Right forelimb (tissue), 1 donor: ENCODE measurements around the gene SS18L1.

Source experiments
- DNase-seq: peaks from one replicate; pipeline ENCODE4 v3.0.0-alpha.2; 2018

SS18L1 gene

DNA sequence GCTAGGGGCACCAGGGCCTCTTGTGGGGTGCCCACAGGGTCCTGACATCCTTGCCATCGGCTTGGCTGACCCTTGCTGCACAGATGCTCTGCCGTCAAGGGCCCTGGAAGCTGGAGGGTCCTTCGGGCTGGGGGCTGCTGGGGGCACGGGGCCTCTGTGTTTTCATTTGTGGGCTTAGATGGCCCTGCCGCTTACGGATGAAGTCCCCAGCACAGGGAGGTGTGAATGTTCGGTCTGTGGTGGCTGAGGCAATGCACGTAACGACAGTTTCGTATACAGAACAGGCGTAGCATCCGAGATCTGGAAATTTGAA, 14.5 kb downstream of the SS18L1 start:
- DNase-seq = no peak

DNA sequence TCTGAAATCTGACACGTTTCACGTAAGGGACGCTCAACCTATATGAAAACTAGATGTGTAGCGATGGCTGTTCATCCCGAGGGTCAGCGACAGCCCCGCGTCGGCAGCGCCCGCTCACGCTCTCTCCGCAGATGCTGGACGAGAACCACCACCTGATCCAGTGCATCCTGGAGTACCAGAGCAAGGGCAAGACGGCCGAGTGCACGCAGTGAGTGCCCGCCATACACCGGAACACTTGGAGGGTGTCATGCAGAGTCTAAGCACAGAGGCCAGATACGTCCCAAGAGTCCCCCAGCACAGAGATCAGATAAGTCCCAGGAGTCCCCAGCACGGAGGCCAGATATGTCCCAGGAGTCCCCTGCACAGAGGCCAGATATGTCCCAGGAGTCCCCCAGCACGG, 15.0 kb downstream of the SS18L1 start:
- no peak for DNase-seq

DNA sequence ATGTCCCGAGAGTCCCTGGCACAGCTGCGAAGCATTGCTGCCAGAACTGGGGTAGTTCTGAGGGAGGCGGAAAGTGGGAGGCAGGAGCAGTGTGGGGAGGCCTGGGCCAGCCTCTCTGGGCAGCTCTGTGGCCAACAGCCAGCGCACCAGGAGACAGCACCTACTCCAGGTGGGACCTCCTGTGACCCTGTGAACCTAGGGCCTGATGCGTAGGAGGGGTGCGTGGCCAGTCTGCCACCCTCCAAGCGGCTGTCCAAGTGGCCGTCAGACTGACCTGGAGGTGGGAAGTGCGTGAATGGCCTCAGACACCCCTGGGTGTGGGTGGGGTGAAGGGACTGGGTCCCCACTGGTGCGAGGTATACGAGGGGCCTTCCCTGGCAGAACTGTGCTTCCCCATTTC, 15.5 kb downstream of the SS18L1 start:
- no peak for DNase-seq

DNA sequence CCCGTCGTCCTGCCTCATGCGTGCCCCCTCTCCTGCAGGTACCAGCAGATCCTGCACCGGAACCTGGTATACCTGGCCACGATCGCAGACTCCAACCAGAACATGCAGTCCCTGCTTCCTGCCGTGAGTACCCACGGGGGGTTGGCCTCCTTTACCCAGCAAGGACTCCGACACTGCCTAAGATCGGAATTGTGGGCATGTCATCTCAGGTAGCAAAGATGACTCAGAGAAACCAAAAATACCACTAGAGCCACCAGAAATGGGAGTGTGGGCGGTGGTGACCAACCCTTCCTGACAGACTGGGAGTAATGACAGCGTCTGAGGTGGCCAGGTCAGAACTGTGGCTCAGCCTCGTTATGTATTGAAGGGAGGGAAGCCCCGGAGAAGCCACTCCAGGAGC, 16.3 kb downstream of the SS18L1 start:
- no peak for DNase-seq

DNA sequence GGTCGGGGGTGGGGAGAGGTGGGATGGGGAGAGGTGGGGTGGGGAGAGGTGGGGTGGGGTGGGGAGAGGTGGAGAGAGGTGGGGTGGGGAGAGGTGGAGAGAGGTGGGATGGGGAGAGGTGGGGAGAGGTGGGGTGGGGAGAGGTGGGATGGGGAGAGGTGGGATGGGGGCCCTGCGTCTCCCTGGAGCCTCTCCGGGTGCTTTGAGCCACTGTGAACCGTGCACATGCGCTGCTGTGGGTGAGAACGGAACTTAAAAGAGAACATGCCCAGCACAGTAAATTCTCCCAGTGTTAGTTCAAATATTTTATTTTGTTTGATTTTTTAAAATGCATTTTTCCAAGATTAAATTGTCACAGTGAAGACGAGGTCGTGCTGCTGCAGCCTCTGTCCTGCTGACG, 16.7 kb downstream of the SS18L1 start:
- no peak for DNase-seq

DNA sequence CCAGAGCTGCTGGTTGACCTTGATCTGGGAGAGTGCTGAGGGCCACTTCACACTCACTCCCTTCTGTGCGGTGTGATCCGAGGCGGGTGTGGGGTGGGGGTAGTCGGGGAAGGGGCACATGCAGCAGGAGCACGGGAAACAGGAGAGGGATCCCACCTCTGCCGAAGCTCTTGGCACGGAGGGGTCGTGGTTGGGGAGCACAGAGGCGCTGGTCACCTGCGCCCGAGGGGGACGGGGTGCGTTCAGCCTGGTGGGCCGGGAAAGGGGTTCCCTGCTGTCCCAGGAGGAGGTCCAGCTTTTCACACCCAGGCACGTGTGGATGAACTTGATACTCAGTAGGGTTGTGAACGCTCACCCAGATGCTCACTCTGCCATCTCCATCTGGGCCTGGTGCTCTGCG, 17.3 kb downstream of the SS18L1 start:
- no peak for DNase-seq

DNA sequence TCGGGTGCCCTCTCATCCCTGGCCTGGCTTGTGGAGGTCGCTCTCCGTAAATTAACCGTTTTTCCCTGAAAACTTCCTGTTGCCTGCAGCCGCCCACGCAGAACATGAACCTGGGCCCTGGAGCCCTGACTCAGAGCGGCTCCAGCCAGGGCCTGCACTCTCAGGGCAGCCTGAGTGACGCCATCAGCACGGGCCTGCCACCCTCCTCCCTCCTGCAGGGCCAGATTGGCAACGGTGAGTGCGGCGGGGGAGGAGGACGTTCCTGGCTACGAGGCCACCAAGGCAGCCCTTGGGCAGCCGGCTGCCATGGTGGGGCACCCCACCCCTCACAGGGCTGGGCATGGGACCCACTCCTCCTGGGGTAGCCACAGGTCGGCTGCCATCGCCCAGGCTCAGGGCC, 17.8 kb downstream of the SS18L1 start:
- DNase-seq = no peak

DNA sequence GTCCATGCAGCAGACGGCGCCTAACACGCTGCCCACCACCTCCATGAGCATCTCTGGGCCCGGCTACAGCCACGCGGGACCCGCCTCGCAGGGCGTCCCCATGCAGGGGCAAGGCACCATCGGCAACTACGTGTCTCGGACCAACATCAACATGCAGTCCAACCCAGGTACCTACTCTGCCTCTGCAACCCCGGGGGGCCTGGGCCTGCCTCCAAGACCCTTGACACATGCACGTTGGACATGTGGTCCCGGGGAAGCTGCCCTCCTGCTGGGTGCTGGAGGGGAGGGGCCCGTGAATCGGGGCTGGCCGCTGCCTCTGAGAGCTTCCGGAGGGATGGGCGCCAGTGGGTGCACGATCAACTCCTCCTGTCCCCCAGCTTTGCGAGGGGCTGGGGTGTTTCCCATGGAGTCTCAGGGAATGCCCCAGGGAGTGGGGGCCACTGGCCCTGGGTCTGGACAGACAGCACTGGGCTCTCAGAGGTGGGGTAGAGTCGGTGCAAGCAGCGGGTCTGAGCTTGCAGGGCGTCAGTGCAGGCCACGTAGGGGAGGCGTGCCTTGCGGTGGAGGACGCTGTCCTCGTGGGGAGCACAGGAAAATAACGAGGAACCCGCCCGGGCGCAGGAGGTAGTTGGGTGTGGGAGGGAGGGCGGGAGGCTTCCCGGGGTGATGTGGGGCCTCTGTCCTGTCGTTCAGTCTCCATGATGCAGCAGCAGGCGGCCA, 19.4 kb downstream of the SS18L1 start:
- no peak for DNase-seq

DNA sequence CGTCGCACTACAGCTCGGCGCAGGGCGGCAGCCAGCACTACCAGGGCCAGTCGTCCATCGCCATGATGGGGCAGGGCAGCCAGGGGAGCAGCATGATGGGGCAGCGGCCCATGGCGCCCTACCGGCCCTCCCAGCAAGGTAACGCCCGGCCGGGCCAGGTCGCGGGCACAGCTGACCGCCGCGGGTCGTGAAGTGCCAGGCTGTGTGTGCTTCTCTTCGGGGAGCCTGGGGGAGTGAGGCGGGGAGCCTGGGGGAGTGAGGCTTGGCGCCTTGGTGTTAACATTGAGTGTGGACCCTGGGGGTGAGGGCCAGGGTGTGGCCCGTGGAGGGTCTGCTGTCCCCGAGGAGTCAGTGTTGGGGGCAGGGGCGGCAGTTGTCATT, 19.9 kb downstream of the SS18L1 start:
- DNase-seq = no peak

DNA sequence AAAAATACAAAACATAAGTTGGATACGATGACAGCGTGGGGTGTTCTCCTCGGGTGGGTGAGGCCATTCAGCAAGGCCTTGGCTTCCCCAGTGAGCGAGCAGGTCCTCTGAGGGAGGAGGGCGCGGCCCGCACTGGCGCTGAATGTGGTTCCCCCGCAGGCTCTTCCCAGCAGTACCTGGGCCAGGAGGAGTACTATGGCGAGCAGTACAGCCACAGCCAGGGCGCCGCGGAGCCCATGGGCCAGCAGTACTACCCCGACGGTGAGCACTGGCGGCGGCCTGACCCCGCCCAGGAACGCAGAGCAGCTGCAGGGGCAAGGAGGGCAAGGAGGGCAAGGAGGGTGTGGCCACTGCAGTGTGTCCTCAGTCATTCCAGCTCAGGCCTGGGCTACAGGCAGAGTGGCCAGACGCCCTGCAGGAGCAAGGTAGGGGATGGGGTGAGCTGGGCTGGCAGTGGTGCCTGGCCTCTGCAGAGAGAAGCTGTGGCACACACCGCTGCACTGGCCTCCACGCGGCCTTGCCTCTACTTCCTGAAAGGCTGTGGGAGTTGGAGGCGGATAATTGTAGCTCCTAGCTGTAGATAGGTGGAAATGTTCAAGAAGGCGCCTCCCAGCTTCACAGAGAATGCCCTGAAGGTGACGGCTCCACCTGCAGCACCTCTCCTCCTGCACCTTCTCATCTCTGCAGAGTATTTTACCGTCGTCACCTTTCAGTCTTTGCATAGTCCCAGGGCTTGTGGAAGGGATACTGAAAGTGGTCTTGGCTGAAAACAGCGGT, 20.6 kb downstream of the SS18L1 start:
- no peak for DNase-seq

DNA sequence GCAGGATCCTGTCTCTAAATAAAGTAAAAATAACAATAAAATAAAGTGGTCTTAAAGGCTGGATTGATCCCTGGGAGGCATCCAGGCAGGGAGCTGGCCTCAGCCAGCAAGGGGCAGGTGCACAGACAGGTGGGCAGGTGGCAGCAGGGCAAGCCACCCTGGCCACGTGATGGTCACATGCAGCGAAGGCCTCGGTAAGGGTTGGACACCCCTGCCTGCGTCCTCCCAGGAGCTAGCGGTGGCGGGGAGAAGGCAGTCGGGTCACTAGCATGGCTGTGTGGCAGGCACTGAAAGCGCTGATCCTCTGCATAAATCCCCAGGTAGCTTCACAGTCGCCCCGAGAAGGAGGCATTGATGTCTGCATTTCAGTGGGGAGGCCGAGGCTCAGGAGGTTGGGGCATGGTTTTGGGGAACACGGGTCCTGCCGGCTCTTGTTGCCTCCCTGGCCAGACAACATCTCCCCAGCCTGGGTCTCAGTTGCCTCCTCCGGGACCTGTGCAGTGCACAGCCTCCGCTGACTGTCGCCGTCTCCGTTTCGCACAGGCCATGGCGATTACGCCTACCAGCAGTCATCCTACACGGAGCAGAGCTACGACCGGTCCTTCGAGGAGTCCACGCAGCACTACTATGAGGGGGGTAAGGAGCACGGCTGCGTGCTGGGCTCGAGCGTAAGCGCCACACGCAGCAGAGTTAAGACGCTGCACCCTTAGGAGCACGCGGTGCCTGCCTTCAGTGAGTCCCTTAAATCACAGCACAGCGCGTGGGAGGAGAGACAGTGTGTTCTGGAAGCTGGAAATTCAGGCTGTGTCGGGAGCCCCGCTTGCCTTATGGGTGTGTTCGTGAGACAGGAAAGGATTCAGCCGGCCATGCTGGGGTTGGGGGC, 21.6 kb downstream of the SS18L1 start:
- no peak for DNase-seq

DNA sequence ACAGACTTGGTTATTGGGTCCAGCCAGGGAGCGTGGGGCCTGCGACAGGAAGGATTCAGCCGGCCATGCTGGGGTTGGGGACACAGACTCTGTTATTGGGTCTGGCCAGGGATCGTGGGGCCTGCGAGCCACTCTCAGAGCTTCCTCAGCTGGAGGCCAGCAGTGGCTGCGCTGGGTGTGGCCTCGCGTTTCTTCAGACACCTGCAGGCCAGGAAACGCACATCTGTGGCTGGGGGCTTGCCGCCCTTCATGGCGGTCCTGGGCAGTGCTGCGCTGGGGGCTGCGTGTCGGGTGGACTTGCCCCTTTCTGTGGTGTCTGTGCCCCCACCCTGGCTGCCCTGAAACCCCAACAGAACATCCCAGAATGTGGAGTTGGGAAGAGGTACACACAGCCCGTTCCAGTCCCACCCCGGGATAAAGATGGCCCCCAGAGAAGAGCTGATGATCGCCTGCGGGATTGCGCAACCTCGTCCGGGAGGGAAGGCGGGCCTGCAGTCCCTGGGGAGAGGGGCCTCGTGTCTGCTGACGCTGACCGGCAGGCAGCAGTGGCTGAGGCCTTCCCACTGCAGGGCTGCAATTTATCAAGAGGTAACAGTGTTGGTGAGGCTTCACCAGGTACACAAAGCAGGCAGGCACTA, 22.3 kb downstream of the SS18L1 start:
- no peak for DNase-seq

DNA sequence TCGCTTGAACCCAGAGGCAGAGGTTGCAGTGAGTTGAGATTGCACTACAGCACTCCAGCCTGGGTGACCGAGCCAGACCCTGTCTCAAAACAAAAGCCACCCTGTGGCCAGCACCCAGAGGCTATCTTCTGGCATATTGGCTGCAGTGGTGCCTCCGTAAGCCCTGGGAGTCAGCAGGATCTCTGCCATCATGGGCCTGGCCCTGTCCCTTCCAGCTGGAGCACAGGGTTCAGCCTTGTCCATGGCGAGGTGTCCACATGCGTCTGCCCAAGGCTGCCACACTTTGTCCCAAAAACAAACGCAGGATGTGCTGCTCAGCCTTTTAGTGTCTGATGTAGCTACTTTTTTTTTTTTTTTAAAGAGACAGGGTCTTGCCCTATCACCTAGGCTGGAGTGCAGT, 23.9 kb downstream of the SS18L1 start:
- DNase-seq = no peak

DNA sequence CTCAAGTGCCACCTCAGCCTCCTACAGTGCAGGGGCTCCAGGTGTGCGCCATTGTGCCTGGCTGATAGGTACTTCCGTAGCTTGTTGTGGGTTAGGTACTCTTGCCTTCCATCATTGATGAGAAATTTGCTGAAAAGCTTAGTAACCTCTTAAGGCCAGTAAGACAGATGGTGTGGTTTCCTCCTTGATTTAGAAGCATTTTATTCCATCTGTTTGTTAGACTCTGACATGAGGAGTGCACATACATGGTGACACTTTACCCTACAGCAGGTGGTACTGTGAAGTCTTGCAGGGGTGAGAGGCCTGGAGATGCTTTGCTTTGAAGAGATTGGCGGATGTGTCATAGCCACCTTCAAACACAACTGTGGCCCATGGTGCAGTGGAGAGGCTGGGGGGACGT, 24.5 kb downstream of the SS18L1 start:
- DNase-seq = no peak

DNA sequence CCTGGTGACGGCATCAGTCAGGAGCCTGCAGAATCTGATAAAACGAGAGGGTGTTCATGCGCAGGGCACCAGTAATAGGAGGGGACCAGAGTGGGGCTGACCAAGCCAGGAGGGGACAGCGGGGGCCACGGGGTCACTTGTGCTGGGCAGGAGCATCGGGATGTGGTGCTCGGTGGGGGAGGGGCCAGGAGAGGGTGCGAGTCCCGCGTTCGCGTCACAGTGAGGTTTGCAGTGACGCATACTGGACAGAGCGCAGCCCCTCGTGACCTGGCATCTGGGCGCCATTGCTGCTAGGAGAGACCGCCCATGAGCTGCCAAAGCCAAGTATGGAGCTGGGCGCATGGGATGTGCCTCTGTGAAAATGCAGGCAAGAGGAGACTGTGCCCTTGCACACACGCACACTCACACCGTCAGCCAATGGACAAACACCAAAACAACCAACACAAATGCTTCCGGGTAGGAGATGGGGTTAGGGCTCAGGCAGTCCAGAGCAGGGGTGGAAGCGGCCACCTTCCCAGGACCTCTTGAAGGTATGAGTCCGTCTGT, 25.4 kb downstream of the SS18L1 start:
- no peak for DNase-seq

DNA sequence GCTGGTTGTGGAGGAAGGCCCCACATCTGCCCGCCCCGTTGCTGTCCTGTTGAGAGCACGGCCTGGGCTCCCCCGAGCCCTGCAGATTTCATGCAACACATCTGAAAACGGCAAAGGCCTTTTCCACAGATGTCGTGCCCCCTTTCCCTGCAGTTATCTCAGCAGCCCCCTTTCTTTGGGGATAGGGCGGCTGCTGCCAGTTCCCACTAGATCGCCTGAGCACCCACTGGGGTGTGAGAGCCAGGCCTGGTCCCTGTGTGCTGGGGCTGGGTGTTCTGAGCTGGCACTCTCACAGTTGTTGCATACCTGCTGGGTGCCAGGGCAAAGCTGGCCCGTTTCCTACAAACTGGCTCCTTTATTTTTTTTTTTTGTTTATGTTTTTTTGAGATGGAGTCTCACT, 27.0 kb downstream of the SS18L1 start:
- no peak for DNase-seq

DNA sequence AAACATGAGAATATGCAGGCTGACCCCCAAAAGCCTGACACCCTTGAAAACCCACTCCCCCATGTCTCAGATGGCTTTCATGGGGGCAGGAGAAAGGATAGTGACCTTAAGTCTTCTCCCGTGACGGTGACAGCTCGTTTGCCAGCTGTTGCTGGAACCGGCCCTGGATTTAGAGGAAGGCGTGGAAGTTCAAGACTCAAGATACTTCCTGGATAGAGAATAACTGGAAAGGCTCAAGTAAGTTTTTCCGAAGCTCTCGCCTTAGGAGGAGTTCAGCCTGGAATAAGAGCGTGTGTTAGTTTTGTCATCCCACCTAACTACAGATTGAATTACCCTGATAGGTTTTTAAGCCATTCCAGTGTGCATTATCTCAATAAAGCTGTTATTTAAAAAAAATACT, 27.7 kb downstream of the SS18L1 start:
- DNase-seq = no peak

DNA sequence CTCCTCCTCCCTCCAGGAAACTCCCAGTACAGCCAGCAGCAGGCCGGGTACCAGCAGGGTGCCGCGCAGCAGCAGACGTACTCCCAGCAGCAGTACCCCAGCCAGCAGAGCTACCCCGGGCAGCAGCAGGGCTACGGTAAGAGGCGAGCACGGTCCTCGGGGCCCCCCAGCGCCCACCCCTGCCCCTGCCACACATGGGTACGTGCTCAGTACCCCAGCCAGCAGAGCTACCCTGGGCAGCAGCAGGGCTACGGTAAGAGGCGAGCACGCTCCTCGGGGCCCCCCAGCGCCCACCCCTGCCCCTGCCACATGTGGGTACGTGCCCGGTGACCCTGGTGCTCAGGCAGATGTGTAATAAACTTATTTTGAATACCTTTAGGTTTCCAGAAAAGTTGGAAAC, 29.1 kb downstream of the SS18L1 start:
- DNase-seq = no peak

DNA sequence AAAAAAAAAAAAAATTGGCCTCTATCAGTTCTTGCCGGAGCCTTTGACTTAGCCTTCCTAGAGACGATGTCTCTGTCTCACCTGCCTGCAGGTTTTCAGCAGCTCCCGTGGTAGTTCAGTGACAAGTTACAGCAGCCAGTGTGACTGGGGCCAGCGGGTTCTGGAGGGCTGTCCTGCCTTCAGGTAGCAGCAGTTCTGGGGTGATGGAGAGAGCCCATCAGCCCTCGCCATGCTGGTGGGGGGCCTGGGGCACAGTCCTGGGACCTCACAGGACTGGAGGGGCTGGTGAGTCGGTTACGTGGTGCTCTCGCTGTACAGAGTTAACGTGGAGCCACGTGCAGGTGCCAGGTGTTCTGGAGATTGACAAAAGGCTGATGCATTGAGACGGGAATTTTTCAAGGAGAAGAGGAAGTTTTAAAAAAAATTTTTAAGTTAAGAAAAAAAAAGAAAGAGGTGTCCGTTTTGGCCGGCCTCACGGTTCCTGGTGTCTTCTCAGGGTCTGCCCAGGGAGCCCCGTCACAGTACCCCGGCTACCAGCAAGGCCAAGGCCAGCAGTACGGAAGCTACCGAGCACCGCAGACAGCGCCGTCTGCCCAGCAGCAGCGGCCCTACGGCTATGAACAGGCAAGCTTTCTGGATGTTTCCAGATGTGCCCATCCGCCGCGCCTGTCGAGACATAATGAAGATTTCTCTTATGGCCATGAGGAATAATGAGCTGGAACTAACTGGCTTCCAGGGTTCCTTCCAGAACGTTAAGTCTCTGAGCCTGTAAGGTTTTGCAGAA, 30.6 kb downstream of the SS18L1 start:
- no peak for DNase-seq

DNA sequence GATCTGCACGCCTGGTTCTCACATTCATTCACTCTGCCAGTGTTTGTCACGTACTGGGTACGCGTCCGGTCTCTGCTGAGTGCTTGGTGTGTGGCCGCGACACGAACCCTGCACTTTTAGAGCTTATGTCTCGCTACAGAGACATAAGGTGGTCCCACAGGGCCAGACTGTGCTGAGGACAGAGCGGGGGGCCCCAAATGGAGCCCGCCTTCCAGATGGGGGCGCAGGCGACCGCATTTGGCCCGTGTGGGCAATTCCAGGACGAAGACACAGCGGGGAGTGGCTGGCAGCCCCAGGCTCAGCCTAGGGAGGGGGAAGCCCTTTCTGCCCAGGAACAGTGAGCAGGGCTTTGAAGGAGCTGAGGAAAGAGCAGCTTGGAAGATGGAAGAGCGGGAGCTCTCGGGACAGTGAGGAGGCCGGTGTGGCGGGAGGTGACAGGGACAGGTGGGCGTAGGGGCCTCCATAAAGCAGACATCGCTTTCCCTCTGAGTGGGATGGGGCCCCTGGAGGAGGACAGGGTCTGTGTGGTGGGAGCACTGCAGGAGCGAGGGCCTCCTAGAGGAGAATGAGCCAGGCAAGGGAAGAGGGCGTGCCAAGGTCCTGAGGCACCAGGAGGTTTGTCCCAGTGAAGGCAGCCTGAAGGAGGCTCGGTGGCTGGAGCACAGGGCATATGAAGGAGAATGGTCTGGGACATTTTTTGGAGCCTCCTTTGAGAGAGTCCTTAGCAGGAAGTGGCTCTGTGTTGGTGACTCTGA, 31.5 kb downstream of the SS18L1 start:
- no peak for DNase-seq

DNA sequence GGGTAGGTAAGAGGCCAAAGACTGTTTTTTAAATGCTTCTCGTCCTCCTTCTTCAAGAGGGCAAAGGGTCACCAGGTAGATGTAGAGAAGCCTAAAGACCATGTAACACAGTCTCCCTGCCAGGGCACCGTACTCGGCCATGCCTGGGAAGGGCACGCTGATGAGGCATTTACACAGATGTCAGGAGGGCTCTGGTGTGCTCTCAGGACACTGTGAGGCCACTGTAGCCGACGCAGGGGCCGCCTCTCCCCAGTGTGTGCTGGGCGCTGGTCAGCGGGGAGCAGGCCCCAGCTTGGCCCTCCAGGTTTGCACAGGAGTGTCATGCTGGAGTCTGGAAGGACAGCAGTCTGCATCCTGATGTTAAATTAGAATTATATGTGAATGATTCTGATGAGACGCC, 32.1 kb downstream of the SS18L1 start:
- DNase-seq = no peak

DNA sequence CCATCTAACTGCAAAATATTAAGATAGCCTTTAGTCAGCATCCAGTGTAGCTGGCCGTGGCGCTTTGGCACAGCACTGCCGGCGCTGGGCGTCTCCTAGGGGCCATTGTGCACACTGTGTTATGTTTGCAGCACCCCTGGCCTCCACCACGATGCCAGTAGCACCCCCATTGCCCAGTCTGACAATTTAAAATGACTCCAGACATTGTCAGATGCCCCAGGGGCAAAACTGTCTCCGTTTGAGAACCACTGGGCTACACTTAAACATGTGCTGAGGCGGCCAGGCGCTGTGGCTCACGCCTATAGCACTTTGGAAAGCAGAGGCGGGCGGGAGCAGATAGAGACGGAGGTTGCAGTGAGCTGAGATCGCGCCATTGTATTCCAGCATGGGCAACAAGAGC, 33.3 kb downstream of the SS18L1 start:
- no peak for DNase-seq
